ENCODE results near the gene TADA3. TPM values are rescaled to one million over a fixed set of nuclear protein-coding genes. Genes with fewer than 3 reads are reported as not detected.
A peak's percentile ranks its signal among the peaks of the same experiment; 100 is the strongest.

TADA3 gene
- total RNA-seq, 2 experiments from 2014 or later: 51.6 to 58.5 TPM

DNA sequence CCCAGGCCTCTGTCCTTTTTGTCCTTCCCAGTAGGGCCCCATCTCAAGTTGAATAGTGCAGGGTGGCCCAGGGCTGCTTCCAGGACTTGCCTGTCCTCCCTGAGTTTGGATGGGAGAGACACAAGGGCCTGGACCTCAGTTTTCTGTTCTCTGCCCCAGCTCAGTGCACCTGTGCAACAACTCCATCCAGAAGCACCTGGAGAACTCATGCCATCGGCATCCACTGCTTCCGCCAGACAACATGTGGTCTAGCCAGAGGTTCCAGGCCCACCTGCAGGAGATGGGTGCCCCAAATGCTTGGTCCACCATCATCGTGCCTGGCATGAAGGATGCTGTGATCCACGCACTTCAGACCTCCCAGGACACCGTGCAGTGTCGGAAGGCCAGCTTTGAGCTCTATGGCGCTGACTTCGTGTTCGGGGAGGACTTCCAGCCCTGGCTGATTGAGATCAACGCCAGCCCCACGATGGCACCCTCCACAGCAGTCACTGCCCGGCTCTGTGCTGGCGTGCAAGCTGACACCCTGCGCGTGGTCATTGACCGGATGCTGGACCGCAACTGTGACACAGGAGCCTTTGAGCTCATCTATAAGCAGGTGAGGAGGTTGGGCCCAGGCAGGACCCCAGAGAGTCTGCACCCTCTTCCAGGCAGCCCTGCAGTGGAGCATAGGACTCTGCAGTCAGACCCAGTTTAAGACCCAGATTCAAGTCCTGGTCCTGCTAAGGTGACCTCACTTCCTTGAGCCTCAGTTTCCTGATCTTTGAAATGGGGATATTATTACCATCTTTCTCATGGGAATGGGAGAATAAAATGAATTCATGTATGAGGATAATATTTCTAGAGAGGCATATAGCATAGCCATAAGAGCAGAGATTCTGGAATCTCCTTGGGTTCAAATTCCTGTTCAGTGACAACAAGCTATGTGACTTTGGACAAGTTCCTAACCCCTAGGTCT lies 36.8 kb upstream of the TADA3 start:
- no peak for TF ChIP-seq EZH2phosphoT487 (IDR thresholded peaks at IDR 0.05; ENCODE audit: borderline replicate concordance, low read depth, low read length)
- TF ChIP-seq, protein P1, sequence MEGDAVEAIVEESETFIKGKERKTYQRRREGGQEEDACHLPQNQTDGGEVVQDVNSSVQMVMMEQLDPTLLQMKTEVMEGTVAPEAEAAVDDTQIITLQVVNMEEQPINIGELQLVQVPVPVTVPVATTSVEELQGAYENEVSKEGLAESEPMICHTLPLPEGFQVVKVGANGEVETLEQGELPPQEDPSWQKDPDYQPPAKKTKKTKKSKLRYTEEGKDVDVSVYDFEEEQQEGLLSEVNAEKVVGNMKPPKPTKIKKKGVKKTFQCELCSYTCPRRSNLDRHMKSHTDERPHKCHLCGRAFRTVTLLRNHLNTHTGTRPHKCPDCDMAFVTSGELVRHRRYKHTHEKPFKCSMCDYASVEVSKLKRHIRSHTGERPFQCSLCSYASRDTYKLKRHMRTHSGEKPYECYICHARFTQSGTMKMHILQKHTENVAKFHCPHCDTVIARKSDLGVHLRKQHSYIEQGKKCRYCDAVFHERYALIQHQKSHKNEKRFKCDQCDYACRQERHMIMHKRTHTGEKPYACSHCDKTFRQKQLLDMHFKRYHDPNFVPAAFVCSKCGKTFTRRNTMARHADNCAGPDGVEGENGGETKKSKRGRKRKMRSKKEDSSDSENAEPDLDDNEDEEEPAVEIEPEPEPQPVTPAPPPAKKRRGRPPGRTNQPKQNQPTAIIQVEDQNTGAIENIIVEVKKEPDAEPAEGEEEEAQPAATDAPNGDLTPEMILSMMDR (conservative IDR thresholded peaks at IDR 0.05; ENCODE audit: low read length): no peak

DNA sequence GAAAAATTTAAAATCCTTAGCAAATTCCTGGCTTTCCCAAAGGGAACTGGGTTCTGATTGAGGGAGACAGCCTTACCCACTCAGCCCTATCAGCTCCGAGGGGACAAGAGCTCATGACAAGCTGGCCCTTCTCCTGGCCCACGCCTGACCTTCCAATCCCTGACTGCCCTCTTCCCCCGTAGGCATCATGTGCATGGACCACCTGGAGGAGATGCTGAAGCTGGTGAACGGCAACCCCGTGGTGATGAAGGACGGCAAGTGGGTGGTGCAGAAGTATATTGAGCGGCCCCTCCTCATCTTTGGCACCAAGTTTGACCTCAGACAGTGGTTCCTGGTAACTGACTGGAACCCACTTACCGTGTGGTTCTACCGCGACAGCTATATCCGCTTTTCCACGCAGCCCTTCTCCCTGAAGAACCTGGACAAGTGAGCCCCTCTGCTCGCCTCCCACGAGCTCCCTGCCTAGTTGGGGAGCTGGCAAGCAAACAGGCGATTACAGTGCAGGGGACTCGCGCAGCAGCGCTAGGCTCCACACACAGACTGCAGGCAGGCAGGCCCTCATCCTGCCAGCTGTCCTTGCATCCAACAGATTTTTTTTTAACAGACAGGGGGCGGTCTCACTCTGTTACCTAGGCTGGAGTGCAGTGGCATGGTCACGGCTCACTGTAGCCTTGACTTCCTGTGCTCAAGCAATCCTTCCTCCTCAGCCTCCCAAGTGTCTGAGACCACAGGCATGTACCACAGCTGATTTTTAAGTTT lies 34.7 kb upstream of the TADA3 start:
- TF ChIP-seq EZH2phosphoT487 (IDR thresholded peaks at IDR 0.05; ENCODE audit: borderline replicate concordance, low read depth, low read length): no peak
- TF ChIP-seq, protein P1 (conservative IDR thresholded peaks at IDR 0.05; ENCODE audit: low read length): peak; percentile 73
- H3K4me2 ChIP-seq (ENCODE audit: low read length): no peak overlapping the region
- H3K27ac ChIP-seq (ENCODE audit: low read depth, low read length, poor library complexity, severe bottlenecking): peak overlapping the region; percentile 18
- H3K79me2 ChIP-seq (ENCODE audit: insufficient read depth, low read depth, low read length): no peaks in the 10 kb centered on the region
- H3K4me1 ChIP-seq (ENCODE audit: insufficient read depth, low read length, poor library complexity, severe bottlenecking): peaks cover 3% of the 10 kb centered on the region
- no peaks in the 10 kb centered on the region for H4K20me1 ChIP-seq (ENCODE audit: insufficient read depth, low read length)
- BruUV-seq (replicated peaks): no TSS peak
- ChIA-PET POLR2A (interaction anchor here (0.6 to 0.7 kb wide), 3 partner anchors 34 to 1455 kb away, joined by 3 to 4 read pairs (median 4); no protein-coding TSS in a partner anchor), CTCF (ENCODE audit: unreplicated experiment) (interaction anchor here (0.6 kb wide), 1 partner anchor 84 kb away, joined by 3 read pairs; no protein-coding TSS in a partner anchor)
- H3K4me3 ChIP-seq (ENCODE audit: low read depth, low read length, poor library complexity, severe bottlenecking): no peak overlapping the region
- no peaks in the 10 kb centered on the region for H3K9me3 ChIP-seq (ENCODE audit: low read length)
- peak; percentile 60 for DNase-seq (ENCODE audit: low spot score)
- H3K9me2 ChIP-seq (ENCODE audit: insufficient read depth, low read length): no peaks in the 10 kb centered on the region
- H2AFZ ChIP-seq (ENCODE audit: low read length): no peak overlapping the region
- intact Hi-C loops (cut with micrococcal nuclease; ENCODE audit: unreplicated experiment): no loop called here
- H3K36me3 ChIP-seq (ENCODE audit: insufficient read depth, low read length): peaks cover 47% of the 10 kb centered on the region

More for the DNA sequence above, 36.8 kb upstream of the TADA3 start:
- Histone ChIP-seq H2AFZ (ENCODE audit: low read length) (no peak overlapping the region), H3K27ac (ENCODE audit: low read depth, low read length, poor library complexity, severe bottlenecking) (no peak overlapping the region), H3K9me2 (ENCODE audit: insufficient read depth, low read length) (no peaks in the 10 kb centered on the region), H3K79me2 (ENCODE audit: insufficient read depth, low read depth, low read length) (no peaks in the 10 kb centered on the region), H3K4me2 (ENCODE audit: low read length) (no peak overlapping the region), H3K36me3 (ENCODE audit: insufficient read depth, low read length) (peaks cover 64% of the 10 kb centered on the region), H4K20me1 (ENCODE audit: insufficient read depth, low read length) (no peaks in the 10 kb centered on the region), H3K4me3 (ENCODE audit: low read depth, low read length, poor library complexity, severe bottlenecking) (no peak overlapping the region), H3K4me1 (ENCODE audit: insufficient read depth, low read length, poor library complexity, severe bottlenecking) (peaks cover 3% of the 10 kb centered on the region), H3K9me3 (ENCODE audit: low read length) (no peaks in the 10 kb centered on the region)
- BruUV-seq (replicated peaks): no TSS peak
- intact Hi-C loops (cut with micrococcal nuclease; ENCODE audit: unreplicated experiment): no loop called here
- ChIA-PET POLR2A (interaction anchor here (0.7 kb wide), 1 partner anchor 8 kb away, joined by 3 read pairs; no protein-coding TSS in a partner anchor), CTCF (ENCODE audit: unreplicated experiment) (interaction anchor here (0.5 to 0.9 kb wide), 2 partner anchors 101 to 328 kb away, joined by 3 read pairs; no protein-coding TSS in a partner anchor)
- no peak for DNase-seq (ENCODE audit: low spot score)
